ENCODE measurements around the gene NAALAD2. TPM values are rescaled to one million over a fixed set of nuclear protein-coding genes. Genes with fewer than 3 reads are reported as not detected.
"Not testable (repeated sequence)": the region's sequence is repeated elsewhere in the genome, so short reads cannot be mapped to it uniquely, and the experiment has no call there.

NAALAD2 gene
- polyA plus RNA-seq, 1 experiment: not detected

GRCh38 chr11:90148900-90149299 is 14.4 kb downstream of the NAALAD2 start:
- ChIA-PET CTCF (no interaction called here), POLR2A (no interaction called here)
- Histone ChIP-seq H3K4me3 (ENCODE audit: low read depth, low read length) (no peak overlapping the region), H3K36me3 (ENCODE audit: control insufficient read depth, insufficient read depth, low read length) (no peaks in the 10 kb centered on the region), H3K27me3 (ENCODE audit: control insufficient read depth, insufficient read depth, low read length) (no peaks in the 10 kb centered on the region)
- DNase-seq (ENCODE audit: low read depth): no peak
- TF ChIP-seq CTCF (IDR thresholded peaks at IDR 0.05; ENCODE audit: insufficient read depth, low read depth, low read length): no peak

- POLR2A ChIA-PET; DNase-seq (ENCODE audit: low read depth); H3K27me3 ChIP-seq (ENCODE audit: control insufficient read depth, insufficient read depth, low read length); H3K36me3 ChIP-seq (ENCODE audit: control insufficient read depth, insufficient read depth, low read length); CTCF ChIA-PET; H3K4me3 ChIP-seq (ENCODE audit: low read depth, low read length): not testable (repeated sequence)
These were observed 32.6 kb downstream of the NAALAD2 start for GRCh38 chr11:90166982-90167573.

- CTCF ChIA-PET: not testable (repeated sequence)
These were observed 33.2 kb downstream of the NAALAD2 start for GRCh38 chr11:90167704-90168103.

GRCh38 chr11:90168571-90168970 is 34.1 kb downstream of the NAALAD2 start:
- ChIA-PET POLR2A (interaction anchor here (0.6 kb wide), 1 partner anchor 1777 kb away, joined by 9 read pairs; no protein-coding TSS in a partner anchor), CTCF (interaction anchor here (0.6 to 1.1 kb wide), 3 partner anchors 12 to 370 kb away, joined by 3 to 4 read pairs (median 4); no protein-coding TSS in a partner anchor)
- Histone ChIP-seq H3K27me3 (ENCODE audit: control insufficient read depth, insufficient read depth, low read length) (no peaks in the 10 kb centered on the region), H3K4me3 (ENCODE audit: low read depth, low read length) (no peak overlapping the region), H3K36me3 (ENCODE audit: control insufficient read depth, insufficient read depth, low read length) (no peaks in the 10 kb centered on the region)
- DNase-seq (ENCODE audit: low read depth): no peak
- TF ChIP-seq CTCF (IDR thresholded peaks at IDR 0.05; ENCODE audit: insufficient read depth, low read depth, low read length): no peak

More at GRCh38 chr11:90167704-90168103, 33.2 kb downstream of the NAALAD2 start:
- DNase-seq (ENCODE audit: low read depth); POLR2A ChIA-PET; H3K36me3 ChIP-seq (ENCODE audit: control insufficient read depth, insufficient read depth, low read length); H3K27me3 ChIP-seq (ENCODE audit: control insufficient read depth, insufficient read depth, low read length); H3K4me3 ChIP-seq (ENCODE audit: low read depth, low read length): not testable (repeated sequence)

- no peak for TF ChIP-seq CTCF (IDR thresholded peaks at IDR 0.05; ENCODE audit: insufficient read depth, low read depth, low read length)
- ChIA-PET CTCF (no interaction called here), POLR2A (no interaction called here)
- Histone ChIP-seq H3K4me3 (ENCODE audit: low read depth, low read length) (no peak overlapping the region), H3K36me3 (ENCODE audit: control insufficient read depth, insufficient read depth, low read length) (no peaks in the 10 kb centered on the region), H3K27me3 (ENCODE audit: control insufficient read depth, insufficient read depth, low read length) (no peaks in the 10 kb centered on the region)
- no peak for DNase-seq (ENCODE audit: low read depth)
These were observed 36.9 kb downstream of the NAALAD2 start for GRCh38 chr11:90171359-90171758.

GRCh38 chr11:90176069-90176468 is 41.6 kb downstream of the NAALAD2 start:
- Histone ChIP-seq H3K27me3 (ENCODE audit: control insufficient read depth, insufficient read depth, low read length) (no peaks in the 10 kb centered on the region), H3K36me3 (ENCODE audit: control insufficient read depth, insufficient read depth, low read length) (no peaks in the 10 kb centered on the region), H3K4me3 (ENCODE audit: low read depth, low read length) (no peak overlapping the region)
- ChIA-PET CTCF (no interaction called here), POLR2A (no interaction called here)
- DNase-seq (ENCODE audit: low read depth): no peak
- no peak for TF ChIP-seq CTCF (IDR thresholded peaks at IDR 0.05; ENCODE audit: insufficient read depth, low read depth, low read length)

All from BJ (cell line).